Measurements from ENCODE around the gene FSTL4. TPM values are rescaled to one million over a fixed set of nuclear protein-coding genes. Genes with fewer than 3 reads are reported as not detected.

The FSTL4 gene
- total and polyA plus RNA-seq, 2 of the 4 experiments (the other 2 are of a cell fraction), result 0.18 TPM; not detected in 1

DNA sequence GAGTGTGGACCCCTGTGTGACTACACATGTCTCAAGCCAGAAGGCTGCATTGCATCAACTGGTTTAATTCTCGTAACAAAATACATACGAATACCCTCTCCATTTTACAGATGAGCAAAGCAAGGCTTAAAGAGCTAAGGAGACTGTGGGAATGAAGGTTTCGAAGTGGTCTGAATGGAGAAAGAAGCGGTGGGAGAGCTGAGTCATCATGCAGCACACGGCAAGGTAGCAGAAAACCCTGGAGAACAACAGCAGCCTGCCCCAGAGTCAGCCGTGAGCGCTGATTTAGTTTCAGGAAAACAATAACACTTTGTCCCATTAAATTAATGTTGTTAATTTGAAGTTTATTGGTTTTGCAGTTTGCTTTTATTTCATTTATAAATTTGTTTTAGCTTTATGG is 336.7 kb downstream of the FSTL4 start:
- Histone ChIP-seq H3K14ac (replicated peaks; ENCODE audit: low read depth, low read length) (no peak overlapping the region), H3K36me3 (ENCODE audit: control insufficient read depth, insufficient read depth, low read length) (no peaks in the 10 kb centered on the region), H3K9me1 (ENCODE audit: insufficient read depth, low read length) (no peaks in the 10 kb centered on the region), H4K8ac (ENCODE audit: low read depth in 2 of 2, low read length in 2 of 2) (no peak overlapping the region), H2BK5ac (ENCODE audit: low read depth, low read length, poor library complexity, severe bottlenecking) (no peak overlapping the region), H3K23ac (ENCODE audit: low read depth, low read length) (no peak overlapping the region), H3K79me1 (ENCODE audit: low read depth in 1 of 2, low read length in 2 of 2) (no peaks in the 10 kb centered on the region), H4K5ac (ENCODE audit: low read depth, low read length) (no peak overlapping the region), H2AK9ac (replicated peaks; ENCODE audit: low read depth, low read length, poor library complexity) (peak overlapping the region; percentile 26), H3K4me2 (ENCODE audit: low read depth, low read length) (no peak overlapping the region), H2BK15ac (ENCODE audit: low read depth, low read length) (no peak overlapping the region), H4K91ac (ENCODE audit: insufficient read depth, low read depth, low read length) (no peak overlapping the region), H3K4me3 (ENCODE audit: insufficient read depth, low read depth, low read length) (no peak overlapping the region), H2AFZ (replicated peaks; ENCODE audit: low read length, poor library complexity) (no peak overlapping the region), H3K9ac (ENCODE audit: low read depth, low read length) (no peak overlapping the region), H4K20me1 (ENCODE audit: insufficient read depth, low read length) (no peaks in the 10 kb centered on the region), H2BK20ac (ENCODE audit: low read depth, low read length) (no peak overlapping the region), H2BK120ac (ENCODE audit: low read depth, low read length) (no peak overlapping the region), H3K18ac (ENCODE audit: low read depth, low read length) (no peak overlapping the region), H3K27me3 (ENCODE audit: control insufficient read depth, insufficient read depth, low read length) (peaks cover 13% of the 10 kb centered on the region), H3K56ac (ENCODE audit: extremely low read depth, insufficient read depth, low read length) (no peak overlapping the region), H3K9me3 (ENCODE audit: control insufficient read depth, insufficient read depth, low read length) (no peaks in the 10 kb centered on the region), H3K4me1 (ENCODE audit: control insufficient read depth, insufficient read depth, low read length) (no peaks in the 10 kb centered on the region), H2AK5ac (ENCODE audit: low read depth, low read length) (no peak overlapping the region), H3K4ac (ENCODE audit: low read depth, low read length) (no peak overlapping the region), H3K27ac (ENCODE audit: insufficient read depth, low read length) (no peak overlapping the region)
- in situ Hi-C loops (cut with MboI; ENCODE audit: low sequenced_read_pairs), result no loop called here
- POLR2A ChIA-PET (ENCODE audit: unreplicated experiment), result no interaction called here
- CTCF ChIA-PET, result no interaction called here
- intact Hi-C loops (cut with micrococcal nuclease), result no loop called here
- no peak for ATAC-seq (ENCODE audit: low read depth)
- no CpG with 5 or more reads among the region's 7 CpGs for WGBS, 2 experiments (ENCODE audit: extremely low coverage in 2 of 2, insufficient read length in 1 of 2)
- TF ChIP-seq MAFK (IDR thresholded peaks at IDR 0.05; ENCODE audit: low read depth, low read length) (no peak), BHLHE40 (IDR thresholded peaks at IDR 0.05; ENCODE audit: low read depth, low read length) (no peak), ELK1 (IDR thresholded peaks at IDR 0.05; ENCODE audit: borderline replicate concordance, low read depth, low read length) (no peak), CEBPB (IDR thresholded peaks at IDR 0.05; ENCODE audit: low read depth, low read length) (no peak), CHD1 (IDR thresholded peaks at IDR 0.05; ENCODE audit: low read depth, low read length) (no peak), POLR2A (IDR thresholded peaks at IDR 0.05; ENCODE audit: low read depth, low read length) (no peak), RAD21 (IDR thresholded peaks at IDR 0.05; ENCODE audit: low read length) (no peak), SMC3 (IDR thresholded peaks at IDR 0.05; ENCODE audit: low read depth, low read length) (no peak), NFE2L2 (IDR thresholded peaks at IDR 0.05; ENCODE audit: low read depth, low read length) (no peak), RFX5 (IDR thresholded peaks at IDR 0.05; ENCODE audit: low read depth, low read length) (no peak)
- DNase-seq, result no peak
- BruUV-seq (replicated peaks), result no TSS peak
- dilution Hi-C loops (cut with HindIII; ENCODE audit: low sequenced_read_pairs, unreplicated experiment), result no loop called here

All from IMR-90 (cell line).